ENCODE measurements around the gene HSPA9. TPM values are rescaled to one million over a fixed set of nuclear protein-coding genes. Genes with fewer than 3 reads are reported as not detected.

HSPA9 gene
- polyA plus RNA-seq, 2 of the 4 experiments (the other 2 are of a cell fraction): 417 to 615 TPM

DNA sequence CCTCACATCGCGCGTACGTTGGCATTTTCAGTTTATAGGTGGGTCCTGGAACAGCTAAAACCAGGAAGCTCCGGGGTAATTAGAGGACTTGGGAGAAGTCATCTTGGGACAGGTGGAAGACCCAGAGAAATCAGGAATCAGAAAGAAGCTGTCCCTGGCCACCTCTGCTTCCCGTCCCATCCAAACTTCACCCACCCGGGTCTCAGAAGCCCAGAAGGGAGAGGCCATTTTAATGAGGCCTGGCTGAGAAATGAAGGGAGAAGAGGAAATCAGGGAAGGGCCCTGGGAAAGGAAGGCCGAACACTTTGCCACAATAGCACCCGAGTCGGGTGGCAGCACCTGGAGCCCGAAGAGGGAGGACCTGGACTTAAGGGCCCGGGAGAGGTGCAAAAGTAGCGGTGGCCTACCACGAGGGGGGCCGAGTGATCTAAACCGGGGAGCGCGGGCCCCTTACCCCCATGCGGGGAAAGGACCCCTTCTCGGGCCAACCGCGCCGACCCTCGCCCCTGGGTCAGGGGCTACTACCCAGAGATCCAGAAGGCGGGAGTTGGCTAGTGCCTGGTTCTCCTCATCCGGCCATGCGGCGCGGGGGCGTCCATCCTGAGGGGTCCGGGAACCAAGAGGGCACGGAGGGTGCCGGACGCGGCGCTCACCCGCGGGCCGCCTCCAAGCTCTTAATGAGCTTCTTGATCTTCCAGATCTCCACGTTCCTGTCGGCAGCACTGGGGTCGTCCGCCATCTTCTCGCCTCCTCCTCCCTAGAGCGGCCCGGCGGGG, 32.8 kb downstream of the HSPA9 start:
- WGBS (ENCODE audit: missing lambda C conversion rate): 0% methylated on average over 37 of the region's 47 CpGs
- POLR2A ChIA-PET: interaction anchor here (0.9 to 2.5 kb wide), 13 partner anchors 8 to 204 kb away, joined by 3 to 21 read pairs (median 8); partner anchors contain the start of genes EGR1, FAM53C and HSPA9
- H3K27ac ChIP-seq: peak overlapping the region; percentile 93 to 97
- ATAC-seq (peak in 1 of 2 experiments; percentile 68; a peak in 3 of 6 replicates), DNase-seq (ENCODE audit: low read depth in 1 of 2, low spot score in 1 of 2) (no peak), FAIRE-seq (no peak)
- H3K4me3 ChIP-seq: peak overlapping the region; percentile 100
- peaks cover 47% of the 10 kb centered on the region for H3K4me1 ChIP-seq
- peak overlapping the region; percentile 97 for H3K4me2 ChIP-seq
- TF ChIP-seq MYC (IDR thresholded peaks at IDR 0.05; ENCODE audit: borderline replicate concordance, low read length) (peak; percentile 67), KDM5A (IDR thresholded peaks at IDR 0.05) (peak; percentile 42; the same call in 1 of the 2 replicates), NFE2L2 (conservative IDR thresholded peaks at IDR 0.05; ENCODE audit: low read length) (no peak)
- TF ChIP-seq, protein P1, sequence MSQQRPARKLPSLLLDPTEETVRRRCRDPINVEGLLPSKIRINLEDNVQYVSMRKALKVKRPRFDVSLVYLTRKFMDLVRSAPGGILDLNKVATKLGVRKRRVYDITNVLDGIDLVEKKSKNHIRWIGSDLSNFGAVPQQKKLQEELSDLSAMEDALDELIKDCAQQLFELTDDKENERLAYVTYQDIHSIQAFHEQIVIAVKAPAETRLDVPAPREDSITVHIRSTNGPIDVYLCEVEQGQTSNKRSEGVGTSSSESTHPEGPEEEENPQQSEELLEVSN (IDR thresholded peaks at IDR 0.05; ENCODE audit: borderline replicate concordance, low read depth): 0 out of 2 replicates have a peak, but pooled peaks have one; percentile 8
- CTCF ChIA-PET: interaction anchor here (0.5 to 1.7 kb wide), 4 partner anchors 8 to 206 kb away, joined by 3 to 5 read pairs (median 4); no protein-coding TSS in a partner anchor
- no peaks in the 10 kb centered on the region for H3K9me3 ChIP-seq

DNA sequence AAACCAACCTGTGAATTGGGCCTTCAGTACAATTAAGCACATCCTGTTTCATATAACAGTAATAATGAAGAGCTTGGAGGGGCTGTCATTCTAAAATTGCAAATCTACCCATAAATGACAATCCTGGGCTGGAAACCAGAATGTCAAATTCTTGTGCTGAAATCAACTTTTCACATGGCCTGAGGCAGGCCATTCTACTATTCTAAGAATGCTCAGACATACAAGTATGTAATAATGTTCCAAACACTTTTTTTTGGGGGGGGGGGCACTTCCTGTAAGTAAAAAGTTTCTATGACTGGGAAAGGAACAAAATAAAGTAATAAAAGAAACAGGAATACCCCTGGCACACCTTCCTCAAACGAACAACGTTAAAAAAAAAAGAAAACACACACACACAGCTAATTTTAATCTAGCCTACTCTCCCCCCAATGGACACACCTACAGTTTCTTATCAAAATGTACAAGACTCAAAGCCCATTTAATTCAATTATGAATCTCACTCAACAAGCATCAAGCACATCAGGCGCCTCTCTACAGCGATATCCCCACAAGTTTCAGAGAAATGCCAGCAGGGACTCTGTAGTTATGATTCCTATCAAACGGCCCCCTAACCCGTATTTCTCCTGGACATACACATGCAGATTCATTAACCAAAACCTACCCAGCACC, 33.6 kb downstream of the HSPA9 start:
- Histone ChIP-seq H3K4me3 (peak overlapping the region; percentile 100), H3K4me2 (peak overlapping the region; percentile 97), H3K27ac (peak overlapping the region; percentile 93 to 97), H3K4me1 (peaks cover 47% of the 10 kb centered on the region), H3K9me3 (no peaks in the 10 kb centered on the region)
- WGBS (ENCODE audit: missing lambda C conversion rate): 6% methylated on average over 6 of the region's 6 CpGs
- POLR2A ChIA-PET: interaction anchor here (2.2 kb wide), 1 partner anchor 34 kb away, joined by 21 read pairs; the partner anchor contains the start of gene HSPA9
- TF ChIP-seq TFCP2L1 (CRISPR knock-in tag; IDR thresholded peaks at IDR 0.05) (0 out of 2 replicates have a peak, but pooled peaks have one; percentile 0), RNF2 (IDR thresholded peaks at IDR 0.05; ENCODE audit: borderline replicate concordance, low read depth) (no peak)
- CTCF ChIA-PET: interaction anchor here (1.7 kb wide), 1 partner anchor 10 kb away, joined by 5 read pairs; no protein-coding TSS in a partner anchor
- DNase-seq (ENCODE audit: low read depth in 1 of 2, low spot score in 1 of 2) (no peak), ATAC-seq (no peak), FAIRE-seq (no peak)

DNA sequence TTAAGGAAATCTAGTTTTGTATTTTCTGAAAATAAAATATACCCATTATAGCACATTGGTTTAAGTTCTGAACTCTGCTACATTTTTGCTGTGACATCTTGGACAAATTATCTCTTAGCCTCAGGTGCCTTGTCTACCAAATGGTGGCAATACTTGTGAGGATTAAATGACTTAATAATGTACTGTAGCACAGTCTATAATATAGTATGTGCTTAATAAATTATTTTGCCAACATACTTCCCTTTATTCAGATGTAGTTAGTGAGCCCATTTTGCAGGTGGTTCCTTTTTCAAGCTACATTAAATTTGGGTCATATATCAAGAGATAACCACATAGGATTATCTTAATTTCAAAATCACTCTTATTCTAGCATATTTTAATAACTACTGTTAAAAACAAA, 35.4 kb downstream of the HSPA9 start:
- POLR2A ChIA-PET: no interaction called here
- ATAC-seq (no peak), FAIRE-seq (no peak)

More for the DNA sequence above, 35.4 kb downstream of the HSPA9 start:
- Histone ChIP-seq H3K4me1 (peaks cover 35% of the 10 kb centered on the region), H3K4me2 (peak overlapping the region; percentile 97; the same call in 1 of the 3 replicates), H3K27ac (no peak overlapping the region), H3K4me3 (no peak overlapping the region), H3K9me3 (no peaks in the 10 kb centered on the region)
- CTCF ChIA-PET: interaction anchor here (1.1 kb wide), 1 partner anchor 9 kb away, joined by 3 read pairs; no protein-coding TSS in a partner anchor
- TF ChIP-seq RARB (CRISPR knock-in tag; IDR thresholded peaks at IDR 0.05): no peak
- no peak for TF ChIP-seq RAD21 (conservative IDR thresholded peaks at IDR 0.05 in 1 of 2, IDR thresholded peaks at IDR 0.05 in 1 of 2)
- TF ChIP-seq, protein P2, sequence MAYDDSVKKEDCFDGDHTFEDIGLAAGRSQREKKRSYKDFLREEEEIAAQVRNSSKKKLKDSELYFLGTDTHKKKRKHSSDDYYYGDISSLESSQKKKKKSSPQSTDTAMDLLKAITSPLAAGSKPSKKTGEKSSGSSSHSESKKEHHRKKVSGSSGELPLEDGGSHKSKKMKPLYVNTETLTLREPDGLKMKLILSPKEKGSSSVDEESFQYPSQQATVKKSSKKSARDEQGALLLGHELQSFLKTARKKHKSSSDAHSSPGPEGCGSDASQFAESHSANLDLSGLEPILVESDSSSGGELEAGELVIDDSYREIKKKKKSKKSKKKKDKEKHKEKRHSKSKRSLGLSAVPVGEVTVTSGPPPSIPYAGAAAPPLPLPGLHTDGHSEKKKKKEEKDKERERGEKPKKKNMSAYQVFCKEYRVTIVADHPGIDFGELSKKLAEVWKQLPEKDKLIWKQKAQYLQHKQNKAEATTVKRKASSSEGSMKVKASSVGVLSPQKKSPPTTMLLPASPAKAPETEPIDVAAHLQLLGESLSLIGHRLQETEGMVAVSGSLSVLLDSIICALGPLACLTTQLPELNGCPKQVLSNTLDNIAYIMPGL (CRISPR knock-in tag; IDR thresholded peaks at IDR 0.05; ENCODE audit: borderline replicate concordance): no peak
- TF ChIP-seq, protein P3, sequence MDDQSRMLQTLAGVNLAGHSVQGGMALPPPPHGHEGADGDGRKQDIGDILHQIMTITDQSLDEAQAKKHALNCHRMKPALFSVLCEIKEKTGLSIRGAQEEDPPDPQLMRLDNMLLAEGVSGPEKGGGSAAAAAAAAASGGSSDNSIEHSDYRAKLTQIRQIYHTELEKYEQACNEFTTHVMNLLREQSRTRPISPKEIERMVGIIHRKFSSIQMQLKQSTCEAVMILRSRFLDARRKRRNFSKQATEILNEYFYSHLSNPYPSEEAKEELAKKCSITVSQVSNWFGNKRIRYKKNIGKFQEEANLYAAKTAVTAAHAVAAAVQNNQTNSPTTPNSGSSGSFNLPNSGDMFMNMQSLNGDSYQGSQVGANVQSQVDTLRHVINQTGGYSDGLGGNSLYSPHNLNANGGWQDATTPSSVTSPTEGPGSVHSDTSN (IDR thresholded peaks at IDR 0.05): no peak
- no peak for TF ChIP-seq PHF8 (IDR thresholded peaks at IDR 0.05; ENCODE audit: borderline replicate concordance, low read depth)
- no peak for TF ChIP-seq RFX5 (IDR thresholded peaks at IDR 0.05)
- TF ChIP-seq ZSCAN20 (CRISPR knock-in tag; IDR thresholded peaks at IDR 0.05): no peak
- TF ChIP-seq, protein P4, sequence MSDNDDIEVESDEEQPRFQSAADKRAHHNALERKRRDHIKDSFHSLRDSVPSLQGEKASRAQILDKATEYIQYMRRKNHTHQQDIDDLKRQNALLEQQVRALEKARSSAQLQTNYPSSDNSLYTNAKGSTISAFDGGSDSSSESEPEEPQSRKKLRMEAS (IDR thresholded peaks at IDR 0.05): no peak
- no peak for DNase-seq (ENCODE audit: low read depth in 1 of 2, low spot score in 1 of 2)
